K562 (cell line): ENCODE measurements around the gene HDAC1. TPM values are rescaled to one million over a fixed set of nuclear protein-coding genes. Genes with fewer than 3 reads are reported as not detected.

Experiments used
- BMI1 ChIP-seq: fragments of 150-350 bp; IDR thresholded peaks from 2 replicates; pipeline ENCODE4 v1.6.1; 2014; ENCODE audit warnings: low read length
- CGGBP1 ChIP-seq: fragments of 250-450 bp; sonication (Bioruptor Pico); IDR thresholded peaks from 2 replicates; pipeline ENCODE4 v1.9.0; 2021; ENCODE audit warnings: mild to moderate bottlenecking
- GATA2 ChIP-seq: sonication (generic); formaldehyde crosslinking; IDR thresholded peaks from 2 replicates; pipeline ENCODE4 v1.4.0; 2020; ENCODE audit warnings: mild to moderate bottlenecking, missing genetic modification reagents
- HEY1 ChIP-seq: fragments of 250-450 bp; sonication (Bioruptor Pico); IDR thresholded peaks from 2 replicates; pipeline ENCODE4 v1.5.0; 2020; ENCODE audit warnings: mild to moderate bottlenecking, moderate library complexity, borderline replicate concordance
- KDM2B ChIP-seq: fragments of 250-450 bp; sonication (Bioruptor Pico); IDR thresholded peaks from 2 replicates; pipeline ENCODE4 v1.8.0; 2021; ENCODE audit warnings: mild to moderate bottlenecking, moderate library complexity
- MECOM ChIP-seq: fragments of 250-450 bp; sonication (Bioruptor Pico); IDR thresholded peaks from 2 replicates; pipeline ENCODE4 v1.8.0; 2022; ENCODE audit warnings: inconsistent platforms
- NCOA1 ChIP-seq: fragments of 450-650 bp; IDR thresholded peaks from 2 replicates; pipeline ENCODE4 v1.6.1; 2016; ENCODE audit warnings: low read depth
- PML ChIP-seq: IDR thresholded peaks from 2 replicates; pipeline ENCODE4 v1.6.1; 2012; ENCODE audit warnings: low read length, inconsistent platforms
- PREB ChIP-seq: sonication (generic); formaldehyde crosslinking; IDR thresholded peaks from 2 replicates; pipeline ENCODE4 v1.8.1; 2023; ENCODE audit warnings: mild to moderate bottlenecking, missing genetic modification reagents
- REST ChIP-seq, 2 experiments: fragments of 450-650 bp; formaldehyde crosslinking in 1 of 2; IDR thresholded peaks; 2 replicates each; pipeline versions ENCODE4 v1.4.0 to v1.6.1; 2014 to 2020; ENCODE audit warnings: mild to moderate bottlenecking in 2 of 2, borderline replicate concordance in 1 of 2, low read depth in 1 of 2
- RNF2 ChIP-seq: sonication (generic); IDR thresholded peaks from 2 replicates; pipeline ENCODE4 v1.6.1; 2016
- SMARCA4 ChIP-seq: fragments of 450-650 bp; IDR thresholded peaks from 2 replicates; pipeline ENCODE4 v1.6.1; 2016
- SMARCC2 ChIP-seq: fragments of 450-650 bp; IDR thresholded peaks from 2 replicates; pipeline ENCODE4 v1.6.1; 2017; ENCODE audit warnings: antibody characterized with exemption, moderate library complexity, mild to moderate bottlenecking, low read depth
- SNRNP70 ChIP-seq: fragments of 200-400 bp; formaldehyde crosslinking; optimal IDR thresholded peaks from 2 replicates; pipeline ENCODE3; 2017; ENCODE audit warnings: low read depth, low read length
- SPI1 ChIP-seq: IDR thresholded peaks from 2 replicates; pipeline ENCODE4 v1.6.1; 2011; ENCODE audit warnings: low read depth, low read length, control low read depth, borderline replicate concordance
- ZKSCAN1 ChIP-seq: fragments of 150-350 bp; IDR thresholded peaks from 2 replicates; pipeline ENCODE4 v1.6.1; 2016; ENCODE audit warnings: low read depth, low read length
- ZNF12 ChIP-seq: sonication (generic); formaldehyde crosslinking; IDR thresholded peaks from 2 replicates; pipeline ENCODE4 v1.4.0; 2020; ENCODE audit warnings: mild to moderate bottlenecking, missing genetic modification reagents
- ZNF239 ChIP-seq: fragments of 250-450 bp; sonication (Bioruptor Pico); IDR thresholded peaks from 2 replicates; pipeline ENCODE4 v1.4.0; 2020; ENCODE audit warnings: mild to moderate bottlenecking
- ZNF445 ChIP-seq: fragments of 250-450 bp; sonication (Bioruptor Pico); IDR thresholded peaks from 2 replicates; pipeline ENCODE4 v1.4.0; 2020; ENCODE audit warnings: low read depth, mild to moderate bottlenecking, moderate library complexity
- ZNF717 ChIP-seq: fragments of 250-450 bp; sonication (Bioruptor Pico); IDR thresholded peaks from 2 replicates; pipeline ENCODE4 v1.5.0; 2021
- polyA plus RNA-seq, 8 experiments: library from polyadenylated mRNA; depleted of rRNA in 4 of 8; stranded (reverse) in 5 of 8; unstranded in 3 of 8; fragments of >200 nt; fragmentation: Nextera tagmentation in 2 of 8; fragmentation: Illumina TruSeq in 1 of 8; extraction: Ambion mirVana in 2 of 8; extraction: Trizol in 1 of 8; gene quantifications; 2 replicates each; pipeline versions ENCODE4 v1.2.1 to v1.2.3, GENCODE V29; 2011 to 2014; ENCODE audit warnings: inconsistent platforms in 1 of 8, missing spikeins in 1 of 8
- total RNA-seq, 7 experiments: library from RNA; depleted of rRNA in 6 of 7; stranded (reverse); fragments of >200 nt in 6 of 7; fragmentation: Illumina TruSeq in 2 of 7; extraction: Trizol in 2 of 7; gene quantifications; 2 replicates each; pipeline versions ENCODE4 v1.2.1 to v1.2.3, GENCODE V29; 2011 to 2021; ENCODE audit warnings: low replicate concordance in 1 of 7

The HDAC1 gene
- total and polyA plus RNA-seq, 9 of the 15 experiments (the other 6 are each of a cell fraction or from before 2014, with no cell fraction given), result 169 to 384 (median 193) TPM

DNA sequence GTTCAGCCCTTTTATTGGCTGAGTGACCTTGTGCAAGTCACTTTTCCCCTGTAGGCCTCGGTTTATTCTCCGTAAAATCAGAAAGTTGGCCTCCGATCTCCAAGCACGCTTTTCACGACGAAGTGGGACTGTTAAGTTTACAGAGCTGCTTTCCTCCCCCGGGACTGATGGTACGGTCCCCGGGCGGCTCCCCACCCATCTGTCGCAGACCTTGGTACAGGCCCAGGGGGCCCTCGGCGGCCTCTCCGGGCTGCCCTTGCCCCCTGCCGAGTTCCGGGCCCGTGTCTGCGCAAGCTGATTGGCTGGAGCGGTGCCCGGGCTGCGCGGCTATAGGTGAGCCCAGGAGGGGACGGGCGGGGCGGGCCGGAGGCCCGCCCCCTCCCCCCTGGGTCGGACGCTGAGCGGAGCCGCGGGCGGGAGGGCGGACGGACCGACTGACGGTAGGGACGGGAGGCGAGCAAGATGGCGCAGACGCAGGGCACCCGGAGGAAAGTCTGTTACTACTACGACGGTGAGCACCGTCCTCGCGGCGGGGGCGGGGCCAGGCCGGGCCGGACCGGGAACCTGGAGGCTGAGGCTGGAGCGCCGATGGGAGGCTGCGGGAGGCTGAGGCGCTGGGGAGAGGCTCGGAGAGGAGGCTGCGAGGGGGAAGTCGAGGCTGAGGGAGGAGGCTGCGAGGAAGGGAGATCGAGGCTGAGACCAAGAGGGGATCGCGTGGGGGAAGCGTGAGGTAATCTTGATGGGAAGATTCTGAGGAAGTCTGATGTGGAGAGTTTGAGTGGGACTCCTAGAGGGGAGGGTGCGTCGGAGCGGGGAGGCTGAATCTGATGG, at the start of gene HDAC1 (continued):
- TF ChIP-seq REST (IDR thresholded peaks at IDR 0.05; ENCODE audit: borderline replicate concordance) (no peak), REST (CRISPR knock-in tag; IDR thresholded peaks at IDR 0.05; ENCODE audit: low read depth) (0 out of 2 replicates have a peak, but pooled peaks have one; percentile 34), RNF2 (peak; percentile 91), SMARCC2 (0 out of 2 replicates have a peak, but pooled peaks have one; percentile 42), CGGBP1 (CRISPR knock-in tag) (peak; percentile 75; the same call in 1 of the 2 replicates), ZNF239 (CRISPR knock-in tag) (no peak), ZNF445 (no peak), BMI1 (no peak), SPI1 (no peak), HEY1 (peak; percentile 62; the same call in 1 of the 2 replicates), ZKSCAN1 (no peak), PML (no peak; the same call in 1 of the 2 replicates), NCOA1 (peak; percentile 46; the same call in 1 of the 2 replicates), GATA2 (CRISPR knock-in tag) (no peak; the same call in 1 of the 2 replicates), KDM2B (no peak), SNRNP70 (no peak), ZNF717 (no peak), PREB (CRISPR knock-in tag) (no peak), SMARCA4 (peak; percentile 53), ZNF12 (CRISPR knock-in tag) (peak; percentile 72; the same call in 1 of the 2 replicates), MECOM (CRISPR knock-in tag) (0 out of 2 replicates have a peak, but pooled peaks have one; percentile 18)
